Measurements from ENCODE around the gene RRAGC.
"Not testable (repeated sequence)": the region's sequence is repeated elsewhere in the genome, so short reads cannot be mapped to it uniquely, and the experiment has no call there.

Gene RRAGC

GRCh38 chr1:38858833-38859560 lies 575 bp downstream of the RRAGC start:
- FAIRE-seq: no peak

DNA sequence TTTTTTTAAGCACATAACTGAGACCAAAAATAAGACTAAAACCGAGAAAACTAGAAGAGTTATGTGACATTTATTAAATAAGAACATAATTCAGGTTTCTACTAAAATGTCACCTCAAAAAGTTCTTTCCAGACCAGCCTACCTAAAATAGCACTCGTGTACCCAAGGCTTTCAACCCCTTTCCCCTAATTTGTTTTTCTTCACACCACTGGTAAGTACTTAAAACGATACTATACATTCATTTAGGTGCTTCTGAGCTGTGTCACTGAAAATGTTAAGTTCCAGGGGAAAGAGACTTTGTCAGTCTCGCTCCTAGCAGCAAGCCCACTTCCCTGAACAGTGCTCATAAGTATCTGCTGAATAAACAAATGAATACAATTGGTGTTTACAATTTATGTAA lies 6.8 kb downstream of the RRAGC start:
- no peak for FAIRE-seq

DNA sequence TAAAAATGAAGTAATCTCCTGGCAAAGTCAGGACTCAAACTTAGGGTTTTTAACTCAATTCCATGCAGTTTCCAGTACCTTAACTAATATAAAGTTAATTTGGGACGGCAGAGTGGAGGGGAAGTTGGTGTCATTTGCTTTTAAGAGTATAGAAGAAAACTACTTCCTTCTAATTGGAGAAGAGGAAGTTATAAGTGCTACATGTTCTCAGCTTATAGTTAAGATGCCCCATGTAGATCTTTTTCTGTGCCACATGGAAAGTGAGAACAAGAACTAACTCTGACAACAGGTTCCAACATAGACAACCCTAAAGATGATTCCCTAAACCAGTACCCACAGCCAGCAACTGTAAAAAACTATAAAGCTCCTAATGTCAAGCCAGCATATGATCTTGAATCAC lies 11.5 kb downstream of the RRAGC start:
- FAIRE-seq: no peak

DNA sequence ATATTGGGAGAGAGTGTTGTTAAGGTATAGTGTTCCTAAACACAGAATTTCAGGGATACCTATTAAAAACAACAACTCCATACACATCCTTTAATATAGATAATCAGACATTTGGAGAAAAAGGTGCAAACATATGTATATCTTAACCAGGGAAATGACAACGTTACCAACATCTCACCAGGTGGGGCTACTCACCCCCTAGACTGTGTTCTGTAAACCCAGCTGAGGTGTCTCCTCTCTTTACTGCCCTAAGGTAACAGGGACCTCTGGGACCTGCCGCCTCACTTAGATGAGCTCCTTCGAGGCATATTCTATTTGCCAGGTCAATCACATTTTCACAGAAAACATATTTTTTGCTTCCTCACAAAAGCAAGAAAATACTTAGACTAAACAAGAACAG lies 13.4 kb downstream of the RRAGC start:
- FAIRE-seq: no peak

DNA sequence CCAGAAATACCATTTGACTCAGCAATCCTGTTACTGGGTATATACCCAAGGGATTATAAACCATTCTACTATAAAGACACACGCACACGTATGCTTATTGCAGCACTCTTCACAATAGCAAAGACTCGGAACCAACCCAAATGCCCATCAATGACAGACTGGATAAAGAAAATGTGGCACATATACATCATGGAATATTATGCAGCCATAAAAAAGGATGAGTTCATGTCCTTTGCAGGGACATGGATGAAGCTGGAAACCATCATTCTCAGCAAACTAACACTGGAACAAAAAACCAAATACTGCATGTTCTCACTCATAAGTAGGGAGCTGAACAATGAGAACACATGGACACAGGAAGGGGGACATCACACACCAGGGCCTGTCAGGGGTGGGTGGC lies 14.5 kb downstream of the RRAGC start:
- not testable (repeated sequence) for FAIRE-seq

GRCh38 chr1:38840281-38840680 lies 19.3 kb downstream of the RRAGC start:
- no peak for FAIRE-seq

GRCh38 chr1:38839363-38839762 lies 20.2 kb downstream of the RRAGC start:
- FAIRE-seq: no peak

- FAIRE-seq: not testable (repeated sequence)
These were observed 23.3 kb downstream of the RRAGC start for GRCh38 chr1:38836316-38836715.

- FAIRE-seq: peak; percentile 49
These were observed 24.4 kb downstream of the RRAGC start for GRCh38 chr1:38834937-38835827.

DNA sequence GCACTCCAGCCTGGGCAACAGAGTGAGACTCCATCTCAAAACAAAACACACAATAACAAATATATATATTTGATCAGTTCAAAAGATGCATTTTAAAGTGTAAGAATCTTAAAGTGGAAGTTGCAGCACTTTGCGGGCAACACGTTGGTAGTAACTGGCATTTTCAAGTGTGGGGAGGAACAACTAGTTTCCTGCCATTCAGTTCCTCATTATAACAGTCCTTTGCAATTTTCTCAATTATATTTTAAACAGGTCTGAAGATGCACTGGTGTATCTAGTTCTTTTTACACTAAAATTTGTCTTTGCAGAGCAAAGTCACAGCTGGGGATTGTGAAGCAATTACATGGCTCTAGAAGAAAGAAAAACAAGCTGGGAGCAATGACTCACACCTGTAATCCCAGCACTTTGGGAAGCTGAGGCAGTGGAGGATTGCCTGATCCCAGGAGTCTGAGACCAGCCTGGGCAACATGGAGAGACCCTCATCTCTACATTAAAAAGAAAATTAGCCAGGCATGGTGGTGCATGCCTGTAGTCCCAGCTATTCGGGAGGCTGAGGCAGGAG lies 25.3 kb downstream of the RRAGC start:
- no peak for FAIRE-seq

GRCh38 chr1:38833146-38833545 lies 26.4 kb downstream of the RRAGC start:
- no peak for FAIRE-seq

GRCh38 chr1:38832370-38832734 lies 27.2 kb downstream of the RRAGC start:
- FAIRE-seq: no peak

- FAIRE-seq: no peak
These were observed 27.7 kb downstream of the RRAGC start for GRCh38 chr1:38831731-38832369.

GRCh38 chr1:38829368-38829767 lies 30.2 kb downstream of the RRAGC start:
- FAIRE-seq: no peak

- no peak for FAIRE-seq
These were observed 32.3 kb downstream of the RRAGC start for GRCh38 chr1:38827318-38827717.

DNA sequence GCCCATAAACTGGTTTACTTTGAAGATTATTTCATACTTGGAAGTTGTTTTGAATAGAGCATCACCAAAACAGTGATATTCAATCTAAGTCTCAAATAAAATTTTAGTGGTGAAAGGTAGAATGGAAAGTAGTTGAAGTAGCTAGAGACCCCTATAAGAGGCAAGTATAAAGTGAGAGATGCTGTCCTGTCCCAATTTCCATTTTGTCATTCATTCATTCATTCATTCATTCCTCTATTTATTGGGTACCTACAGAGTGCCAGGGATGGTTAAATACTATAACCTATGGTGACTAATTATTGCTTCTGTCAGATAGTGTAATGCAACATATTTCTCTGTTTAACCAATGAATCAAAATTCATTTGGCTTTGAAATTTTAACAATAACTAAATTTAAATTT lies 32.7 kb downstream of the RRAGC start:
- no peak for FAIRE-seq

DNA sequence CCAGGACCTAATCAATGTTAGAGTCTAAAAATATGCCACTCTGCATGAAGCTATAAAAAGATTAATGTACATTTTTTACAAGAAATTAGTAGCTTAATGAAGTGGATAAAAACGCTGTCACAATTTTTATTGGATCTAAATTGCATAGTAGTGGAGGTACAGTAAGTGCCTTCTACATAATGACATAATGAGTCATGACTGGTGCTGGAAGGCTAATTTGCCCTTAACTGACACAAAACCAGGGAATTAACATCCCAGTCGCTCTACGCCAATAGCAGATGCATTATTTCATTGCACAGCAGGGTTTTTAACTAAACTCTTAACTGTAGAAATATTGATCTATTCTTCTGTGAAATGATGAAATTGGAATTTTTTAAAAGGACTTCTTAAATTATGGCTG lies 33.3 kb downstream of the RRAGC start:
- no peak for FAIRE-seq

GRCh38 chr1:38820860-38821259 lies 38.7 kb downstream of the RRAGC start:
- no peak for FAIRE-seq

- FAIRE-seq: no peak
These were observed 40.1 kb downstream of the RRAGC start for GRCh38 chr1:38819516-38819915.

DNA sequence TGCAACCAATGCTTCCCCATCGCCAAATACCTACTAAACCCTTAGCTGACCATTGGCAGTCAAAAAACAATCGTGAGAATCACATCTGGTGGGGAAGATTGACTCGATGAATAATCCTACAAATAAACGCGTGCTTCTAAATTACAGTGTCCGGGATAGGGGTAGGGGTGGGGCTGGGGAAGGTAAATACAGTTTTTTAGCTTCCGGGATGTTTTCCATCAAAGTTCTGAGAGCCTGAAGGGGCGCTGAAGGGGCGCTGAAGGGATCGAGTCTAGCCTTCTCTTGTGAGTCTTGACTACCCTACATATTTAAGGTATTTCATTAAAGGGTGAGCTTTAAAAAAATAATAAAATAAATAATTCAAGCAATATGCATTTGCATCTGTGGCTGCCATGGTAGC lies 40.5 kb downstream of the RRAGC start:
- FAIRE-seq: no peak

- FAIRE-seq: no peak
These were observed 41.2 kb downstream of the RRAGC start for GRCh38 chr1:38818175-38818976.
